ENCODE results near the gene LRRC23.

LRRC23 gene

DNA sequence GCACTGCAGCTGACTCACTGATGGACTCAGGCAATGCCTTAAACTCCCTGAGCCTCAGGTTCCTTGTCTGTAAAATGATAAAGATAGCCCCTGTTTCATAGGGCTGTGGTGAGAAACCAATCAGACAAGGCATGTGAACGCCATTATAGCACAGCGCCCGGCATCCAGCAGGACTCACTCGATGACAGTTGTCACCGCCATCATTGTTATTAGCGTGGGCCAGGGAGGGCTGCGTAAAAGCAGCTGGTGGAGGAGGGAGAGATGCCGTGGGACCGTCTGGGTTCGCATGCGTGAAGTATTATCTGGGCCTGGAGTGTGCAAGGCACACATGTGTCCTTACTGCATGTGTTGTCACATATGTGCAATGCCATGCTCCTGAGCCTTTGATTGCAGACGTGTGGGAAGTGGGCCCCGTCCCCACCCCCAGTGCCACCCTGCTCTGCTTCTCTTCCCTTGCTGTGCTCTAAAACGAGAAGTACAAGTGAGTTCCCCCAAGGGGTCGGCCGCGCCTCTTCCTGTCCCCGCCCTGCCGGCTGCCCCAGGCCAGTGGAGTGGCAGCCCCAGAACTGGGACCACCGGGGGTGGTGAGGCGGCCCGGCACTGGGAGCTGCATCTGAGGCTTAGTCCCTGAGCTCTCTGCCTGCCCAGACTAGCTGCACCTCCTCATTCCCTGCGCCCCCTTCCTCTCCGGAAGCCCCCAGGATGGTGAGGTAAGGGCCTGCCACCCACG lies 46.4 kb downstream of the LRRC23 start, which contains the start of gene PTPN6:
Gene PTPN6 (plus strand): TSS at position 546 of the 730 bp plus-strand sequence. CDS start 157 bp downstream, at position 703.
- Histone ChIP-seq H3K9ac (ENCODE audit: low read length) (peak within 1 kb of the TSS; percentile 49; the same call in 1 of the 2 replicates), H3K4me3 (ENCODE audit: low read depth, low read length, poor library complexity, severe bottlenecking) (peak within 1 kb of the TSS; percentile 50), H3K79me2 (ENCODE audit: insufficient read depth, low read length) (no peaks in the 10 kb centered on the region), H3K4me1 (ENCODE audit: insufficient read depth, low read length, severe bottlenecking) (peaks cover 50% of the 10 kb centered on the region), H4K20me1 (ENCODE audit: insufficient read depth, low read length) (no peaks in the 10 kb centered on the region), H3F3A (ENCODE audit: insufficient read depth, low read length) (no peaks in the 10 kb centered on the region), H3K27me3 (ENCODE audit: insufficient read depth, low read length) (peaks cover 2% of the 10 kb centered on the region; the same call in 1 of the 2 replicates), H3K4me2 (ENCODE audit: low read length) (peak within 1 kb of the TSS; percentile 62), H3K9me2 (ENCODE audit: low read depth, low read length) (no peaks in the 10 kb centered on the region), H3K9me3 (ENCODE audit: low read length) (no peaks in the 10 kb centered on the region), H3K27ac (ENCODE audit: low read depth, low read length, poor library complexity, severe bottlenecking) (peak within 1 kb of the TSS; percentile 32), H3K36me3 (ENCODE audit: insufficient read depth, low read length) (no peaks in the 10 kb centered on the region), H2AFZ (ENCODE audit: low read length) (no peak within 1 kb of the TSS)
- TF ChIP-seq CTCF (IDR thresholded peaks at IDR 0.05; ENCODE audit: low read length) (no peak), EZH2 (IDR thresholded peaks at IDR 0.05; ENCODE audit: borderline replicate concordance, low read length) (no peak)

DNA sequence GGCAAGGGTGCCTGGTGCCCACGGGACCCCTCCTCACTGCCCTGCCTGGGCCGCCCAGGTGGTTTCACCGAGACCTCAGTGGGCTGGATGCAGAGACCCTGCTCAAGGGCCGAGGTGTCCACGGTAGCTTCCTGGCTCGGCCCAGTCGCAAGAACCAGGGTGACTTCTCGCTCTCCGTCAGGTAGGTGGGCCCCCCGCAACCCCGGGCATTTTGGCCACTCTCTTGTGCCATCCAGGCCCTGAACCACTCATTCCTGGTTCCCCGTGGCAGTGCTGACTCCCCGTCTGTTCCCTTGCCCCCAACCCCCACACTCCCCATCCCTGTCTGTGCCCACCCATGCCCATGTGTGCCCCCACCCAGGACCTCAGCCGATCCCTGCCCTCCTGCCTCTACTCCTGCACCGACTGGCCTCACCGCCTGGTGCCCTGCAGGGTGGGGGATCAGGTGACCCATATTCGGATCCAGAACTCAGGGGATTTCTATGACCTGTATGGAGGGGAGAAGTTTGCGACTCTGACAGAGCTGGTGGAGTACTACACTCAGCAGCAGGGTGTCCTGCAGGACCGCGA lies 47.0 kb downstream of the LRRC23 start:
- peak overlapping the region; percentile 50 for H3K4me3 ChIP-seq (ENCODE audit: low read depth, low read length, poor library complexity, severe bottlenecking)
- H3K27me3 ChIP-seq (ENCODE audit: insufficient read depth, low read length): peaks cover 6% of the 10 kb centered on the region; the same call in 1 of the 2 replicates
- H3K9me3 ChIP-seq (ENCODE audit: low read length): no peaks in the 10 kb centered on the region
- no peaks in the 10 kb centered on the region for H3K9me2 ChIP-seq (ENCODE audit: low read depth, low read length)
- no peak overlapping the region for H3K27ac ChIP-seq (ENCODE audit: low read depth, low read length, poor library complexity, severe bottlenecking)
- H3K4me1 ChIP-seq (ENCODE audit: insufficient read depth, low read length, severe bottlenecking): peaks cover 43% of the 10 kb centered on the region
- no peaks in the 10 kb centered on the region for H3K79me2 ChIP-seq (ENCODE audit: insufficient read depth, low read length)
- no peaks in the 10 kb centered on the region for H3K36me3 ChIP-seq (ENCODE audit: insufficient read depth, low read length)
- no peaks in the 10 kb centered on the region for H3F3A ChIP-seq (ENCODE audit: insufficient read depth, low read length)
- peak overlapping the region; percentile 49; the same call in 1 of the 2 replicates for H3K9ac ChIP-seq (ENCODE audit: low read length)
- no peak overlapping the region for H2AFZ ChIP-seq (ENCODE audit: low read length)
- TF ChIP-seq EZH2 (IDR thresholded peaks at IDR 0.05; ENCODE audit: borderline replicate concordance, low read length) (no peak), CTCF (IDR thresholded peaks at IDR 0.05; ENCODE audit: low read length) (no peak)
- H4K20me1 ChIP-seq (ENCODE audit: insufficient read depth, low read length): no peaks in the 10 kb centered on the region
- H3K4me2 ChIP-seq (ENCODE audit: low read length): peak overlapping the region; percentile 62

GRCh38 chr12:6952121-6952862 lies 47.7 kb downstream of the LRRC23 start:
- no peaks in the 10 kb centered on the region for H4K20me1 ChIP-seq (ENCODE audit: insufficient read depth, low read length)
- no peaks in the 10 kb centered on the region for H3K36me3 ChIP-seq (ENCODE audit: insufficient read depth, low read length)
- TF ChIP-seq EZH2 (IDR thresholded peaks at IDR 0.05; ENCODE audit: borderline replicate concordance, low read length) (no peak), CTCF (IDR thresholded peaks at IDR 0.05; ENCODE audit: low read length) (no peak)
- H3F3A ChIP-seq (ENCODE audit: insufficient read depth, low read length): no peaks in the 10 kb centered on the region
- H3K9me2 ChIP-seq (ENCODE audit: low read depth, low read length): no peaks in the 10 kb centered on the region
- H2AFZ ChIP-seq (ENCODE audit: low read length): no peak overlapping the region
- peak overlapping the region; percentile 50 for H3K4me3 ChIP-seq (ENCODE audit: low read depth, low read length, poor library complexity, severe bottlenecking)
- H3K4me1 ChIP-seq (ENCODE audit: insufficient read depth, low read length, severe bottlenecking): peaks cover 39% of the 10 kb centered on the region
- H3K27me3 ChIP-seq (ENCODE audit: insufficient read depth, low read length): peaks cover 6% of the 10 kb centered on the region; the same call in 1 of the 2 replicates
- H3K9ac ChIP-seq (ENCODE audit: low read length): peak overlapping the region; percentile 14; the same call in 1 of the 2 replicates
- no peaks in the 10 kb centered on the region for H3K9me3 ChIP-seq (ENCODE audit: low read length)
- peak overlapping the region; percentile 62 for H3K4me2 ChIP-seq (ENCODE audit: low read length)
- no peaks in the 10 kb centered on the region for H3K79me2 ChIP-seq (ENCODE audit: insufficient read depth, low read length)
- H3K27ac ChIP-seq (ENCODE audit: low read depth, low read length, poor library complexity, severe bottlenecking): no peak overlapping the region
